Stimulated activated CD8-positive, alpha-beta memory T cell treated with anti-CD3 and anti-CD28 coated beads, Interleukin-15, amount 100 ng/mL, for 4 hours (primary cell): ENCODE data around the gene ZNF865.

Experiments used
- DNase-seq, 2 donors: peaks; one replicate each; pipeline ENCODE4 v3.0.0-alpha.2; 2020; ENCODE audit warnings: low read depth in 2 of 2

The ZNF865 gene

DNA sequence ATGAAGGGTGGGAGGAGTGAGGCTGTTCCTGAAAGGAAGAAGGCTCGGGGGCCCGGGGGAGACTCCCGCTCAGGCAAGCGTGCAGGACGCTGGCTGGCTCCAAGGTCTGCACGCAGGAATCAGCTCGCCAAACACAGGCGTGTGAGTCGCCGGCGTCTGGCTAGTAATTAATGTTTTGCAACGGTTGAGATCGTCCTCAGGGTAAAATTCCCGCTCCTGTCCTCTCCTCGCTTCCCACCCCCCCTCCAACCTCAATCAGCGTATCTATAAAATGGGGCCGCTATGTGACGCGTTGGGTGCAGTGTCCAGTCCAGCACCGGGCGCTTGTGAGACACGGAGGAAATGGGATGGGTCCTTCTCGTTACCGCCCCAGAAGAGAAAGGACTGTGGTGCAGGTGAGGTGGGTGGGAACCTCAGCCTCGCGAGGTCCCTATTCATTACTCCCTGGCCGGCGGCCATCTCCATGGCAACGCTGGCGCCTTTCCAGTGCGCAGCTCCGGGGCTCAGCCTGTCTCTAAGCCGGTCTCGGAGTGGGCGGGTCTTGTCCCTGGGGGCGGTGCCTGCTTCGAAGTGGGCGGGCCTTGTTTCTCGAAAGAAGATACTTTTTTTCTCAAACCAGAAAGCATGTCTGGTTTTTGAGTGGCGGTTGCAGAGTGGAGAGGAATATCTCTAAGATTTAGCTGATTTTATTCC is 18.3 kb upstream of the ZNF865 start:
- DNase-seq, result peak; percentile 70 to 84

DNA sequence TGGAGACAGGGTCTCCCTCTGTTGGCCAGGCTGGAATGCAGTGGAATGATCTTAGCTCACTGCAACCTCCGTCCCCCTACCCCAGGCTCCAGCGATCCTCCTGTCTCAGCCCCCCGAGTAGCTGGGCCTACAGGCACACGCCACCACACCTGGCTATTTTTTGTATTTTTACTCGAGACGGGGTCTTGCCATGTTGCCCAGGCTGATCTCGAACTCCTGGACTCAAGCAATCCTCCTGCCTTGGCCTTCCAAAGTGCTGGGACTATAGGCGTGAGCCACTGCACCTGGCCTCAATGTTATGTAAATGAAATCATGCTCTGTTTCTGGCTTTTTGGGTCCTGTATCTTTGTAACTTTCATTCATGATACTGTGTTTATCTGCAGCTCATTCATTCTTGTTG is 16.7 kb upstream of the ZNF865 start:
- no peak for DNase-seq

DNA sequence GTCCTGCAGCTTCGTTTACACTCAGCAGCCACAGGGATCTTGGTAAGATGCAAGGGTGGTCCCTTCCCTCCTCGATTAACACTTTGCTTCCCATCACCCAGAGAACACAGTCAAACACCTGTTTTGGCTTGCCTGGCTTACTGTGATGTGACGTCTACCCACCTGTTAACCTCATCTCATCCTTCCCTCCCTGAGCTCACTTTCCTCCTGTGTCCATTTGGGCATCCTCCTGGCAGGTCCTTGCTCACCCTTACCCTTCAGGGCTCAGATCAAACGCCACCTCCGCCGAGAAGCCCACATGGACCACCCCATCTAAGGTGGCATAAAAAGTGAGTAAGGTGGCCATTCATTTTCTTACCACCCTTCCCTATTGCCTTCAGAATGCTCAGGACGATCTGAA is 15.3 kb upstream of the ZNF865 start:
- DNase-seq, result no peak

DNA sequence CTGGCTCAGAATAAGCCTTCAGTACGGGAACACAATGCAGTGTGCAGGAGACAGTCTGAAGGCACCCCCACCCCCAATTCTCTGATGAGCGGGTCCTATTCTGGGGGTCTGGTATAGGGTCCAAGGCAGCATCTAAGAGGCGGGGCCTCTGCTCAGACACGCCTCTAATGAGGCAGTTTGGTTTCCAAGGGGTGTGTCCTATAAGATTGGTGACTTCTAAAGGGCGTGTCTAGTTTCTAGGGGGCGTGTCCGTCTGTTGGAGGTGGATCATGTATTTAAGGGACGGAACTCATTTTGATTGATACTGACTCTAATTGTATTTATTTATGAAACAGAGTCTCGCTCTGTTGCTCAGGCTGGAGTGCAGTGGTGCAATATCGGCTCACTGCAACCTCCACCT is 14.8 kb upstream of the ZNF865 start:
- DNase-seq, result no peak

DNA sequence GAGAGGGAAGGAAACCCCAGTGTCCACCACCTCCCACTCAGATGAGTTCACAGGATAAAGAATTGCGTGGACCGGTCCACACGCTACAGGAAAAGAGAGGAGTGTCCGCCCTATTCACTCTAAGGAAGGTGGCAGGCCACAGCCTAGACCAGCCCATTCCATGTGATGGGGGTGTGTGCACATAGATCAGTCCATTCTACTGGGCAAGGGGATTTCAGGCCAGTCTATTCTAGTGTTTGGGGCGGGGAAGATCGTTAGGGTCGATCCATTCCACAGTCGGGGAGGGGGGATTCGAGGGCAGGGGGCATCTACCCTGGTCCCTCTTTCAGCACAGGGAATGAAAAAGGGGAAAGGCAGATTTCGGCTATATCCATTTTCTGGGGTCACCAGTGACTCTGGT is 13.9 kb upstream of the ZNF865 start:
- DNase-seq, result no peak

DNA sequence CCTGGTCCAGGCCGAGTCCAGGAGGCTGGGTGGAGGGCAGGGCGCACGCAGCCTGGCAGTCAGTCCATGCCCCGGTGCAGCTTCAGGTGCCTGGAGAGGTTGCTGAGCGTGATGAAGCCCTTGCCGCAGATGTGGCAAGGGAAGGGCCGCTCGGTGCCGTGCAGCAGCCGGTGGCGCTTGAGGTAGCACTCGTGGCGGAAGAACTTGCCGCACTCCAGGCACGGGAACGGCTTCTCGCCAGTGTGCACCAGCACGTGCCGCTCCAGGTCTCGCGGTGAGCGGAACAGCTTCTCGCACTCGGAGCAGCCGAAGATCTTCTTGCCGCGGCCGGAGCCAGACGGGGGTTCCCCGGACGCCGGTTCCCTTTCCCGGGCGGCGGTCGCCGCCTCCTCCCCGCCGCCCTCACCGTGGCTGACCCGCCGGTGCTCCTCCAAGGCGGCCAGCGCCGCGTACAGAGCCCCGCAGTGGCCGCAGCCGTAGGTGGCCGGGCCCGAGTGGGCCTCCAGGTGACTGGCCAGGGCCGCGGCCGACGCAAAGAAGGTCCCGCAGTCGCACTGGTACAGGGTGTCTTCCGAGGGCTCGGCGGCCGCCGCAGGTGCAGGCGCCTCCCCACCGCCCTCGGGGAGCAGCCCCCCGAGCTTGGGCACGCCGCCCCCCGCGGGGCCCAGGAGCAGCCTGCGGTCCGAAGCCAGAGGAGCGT is 12.9 kb upstream of the ZNF865 start:
- DNase-seq, result no peak

DNA sequence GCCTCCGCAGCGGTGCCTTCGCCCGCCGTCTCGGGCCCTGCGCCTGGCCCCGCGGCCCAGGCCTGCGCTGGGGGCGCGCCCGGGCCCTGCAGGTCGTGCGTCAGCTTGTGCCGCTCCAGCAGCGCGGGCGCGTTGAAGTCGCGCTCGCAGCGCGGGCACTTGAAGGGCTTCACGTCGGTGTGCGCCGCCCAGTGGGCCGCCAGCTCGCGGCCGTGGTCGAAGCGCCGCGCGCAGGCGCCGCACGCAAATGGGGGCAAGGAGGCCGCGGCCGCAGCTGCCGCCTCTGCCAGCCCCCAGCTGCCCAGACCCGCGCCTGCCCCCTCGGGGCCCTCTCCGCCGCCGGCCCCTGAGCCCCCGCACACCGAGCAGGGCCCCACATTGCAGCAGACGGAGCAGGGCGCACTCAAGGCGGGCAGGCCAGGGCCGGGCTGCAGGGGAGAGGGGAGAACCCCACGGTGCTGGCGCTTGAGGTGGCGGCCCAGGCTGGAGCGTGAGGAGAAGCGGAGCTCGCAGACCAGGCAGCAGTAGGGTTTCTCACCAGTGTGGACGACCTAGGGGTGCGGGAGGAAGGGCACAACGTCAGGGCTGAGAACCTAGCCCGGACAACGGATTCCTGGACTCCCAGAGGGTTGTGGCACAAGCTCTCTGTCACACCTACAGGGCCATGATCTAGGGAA is 12.2 kb upstream of the ZNF865 start:
- DNase-seq, result no peak

DNA sequence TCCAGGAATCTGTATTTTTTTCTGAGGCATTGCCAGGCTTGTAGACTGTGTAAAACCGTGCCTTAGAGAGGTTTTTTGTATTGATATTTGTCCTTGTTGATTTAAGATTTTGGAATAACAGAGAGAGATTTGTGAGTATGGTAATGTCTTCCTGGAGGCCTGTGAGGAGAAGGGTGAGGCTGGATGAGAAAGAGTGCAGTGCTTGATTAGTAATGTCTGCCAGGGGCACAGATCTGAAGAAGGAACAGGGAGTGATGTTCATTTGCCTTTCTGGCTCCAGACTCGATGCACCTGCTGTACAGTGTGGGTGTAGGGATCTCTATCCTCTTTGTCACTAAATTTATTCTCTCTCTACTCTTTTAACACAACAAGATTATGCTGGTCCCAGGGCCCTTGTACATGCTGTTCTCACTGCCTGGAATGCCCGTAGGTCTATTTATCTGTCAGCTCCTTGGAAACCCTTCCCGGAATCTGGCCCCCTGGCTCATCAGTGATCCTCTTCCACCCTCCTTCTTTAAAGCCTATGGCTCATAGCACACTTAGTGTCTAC is 10.4 kb upstream of the ZNF865 start:
- DNase-seq, result no peak

DNA sequence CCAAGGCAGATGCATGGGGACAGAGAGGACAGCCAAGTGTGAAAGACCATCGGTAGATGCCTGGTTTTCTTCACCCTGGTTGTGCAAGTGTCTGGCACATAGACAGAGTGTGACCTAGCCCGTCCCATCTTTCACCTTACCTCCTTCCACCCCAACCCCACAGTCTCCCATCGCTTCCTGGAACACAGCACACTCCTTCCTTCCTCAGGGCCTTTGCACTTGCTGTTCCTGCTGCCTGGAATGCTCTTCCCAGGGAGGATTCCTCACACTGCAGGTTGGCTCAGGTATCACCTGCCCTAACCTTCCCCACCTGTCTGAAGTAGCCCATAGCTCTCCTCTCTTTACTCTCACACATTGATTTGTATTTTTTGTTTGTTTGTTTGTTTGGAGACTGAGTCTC is 9.1 kb upstream of the ZNF865 start:
- DNase-seq, result no peak

DNA sequence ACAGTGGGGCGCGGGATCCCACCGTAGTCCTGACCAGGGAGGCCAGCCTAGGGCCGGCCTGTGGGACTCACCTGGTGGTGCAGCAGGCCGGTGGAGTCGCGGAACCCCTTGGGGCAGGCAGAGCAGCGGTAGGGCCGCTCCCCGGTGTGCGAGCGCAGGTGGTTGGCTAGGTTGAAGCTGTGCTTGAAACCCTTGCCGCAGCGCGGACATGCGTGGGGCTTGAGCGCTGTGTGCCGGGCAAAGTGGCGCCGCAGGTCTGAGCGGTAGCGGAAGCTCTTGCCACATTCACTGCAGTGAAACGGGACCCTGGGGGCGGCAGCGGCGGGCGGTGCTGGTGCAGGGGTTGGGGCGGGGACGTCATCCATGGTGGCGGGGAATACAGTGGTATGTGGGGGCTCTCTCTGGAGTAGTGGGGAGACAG is 7.9 kb upstream of the ZNF865 start:
- DNase-seq, result no peak

DNA sequence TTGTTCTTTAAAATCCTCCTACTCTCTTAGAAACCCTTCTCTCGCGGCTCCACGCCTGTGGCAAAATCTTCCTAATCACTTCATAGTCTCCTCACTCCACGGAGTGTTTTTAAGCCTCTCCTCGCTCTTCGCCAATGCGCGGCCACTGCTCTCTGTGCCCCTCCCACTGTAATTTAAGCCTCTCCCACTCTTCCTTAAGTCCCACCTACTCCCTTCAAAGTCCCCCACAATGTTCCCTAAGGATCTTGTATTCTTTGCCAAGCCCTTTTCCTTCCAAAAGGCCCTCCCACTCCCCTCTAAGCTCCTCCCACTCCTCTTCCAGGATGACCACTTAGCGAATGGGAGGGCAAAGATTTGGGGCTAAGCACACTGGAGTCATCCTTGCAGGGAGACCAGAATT is 7.4 kb upstream of the ZNF865 start:
- no peak for DNase-seq

DNA sequence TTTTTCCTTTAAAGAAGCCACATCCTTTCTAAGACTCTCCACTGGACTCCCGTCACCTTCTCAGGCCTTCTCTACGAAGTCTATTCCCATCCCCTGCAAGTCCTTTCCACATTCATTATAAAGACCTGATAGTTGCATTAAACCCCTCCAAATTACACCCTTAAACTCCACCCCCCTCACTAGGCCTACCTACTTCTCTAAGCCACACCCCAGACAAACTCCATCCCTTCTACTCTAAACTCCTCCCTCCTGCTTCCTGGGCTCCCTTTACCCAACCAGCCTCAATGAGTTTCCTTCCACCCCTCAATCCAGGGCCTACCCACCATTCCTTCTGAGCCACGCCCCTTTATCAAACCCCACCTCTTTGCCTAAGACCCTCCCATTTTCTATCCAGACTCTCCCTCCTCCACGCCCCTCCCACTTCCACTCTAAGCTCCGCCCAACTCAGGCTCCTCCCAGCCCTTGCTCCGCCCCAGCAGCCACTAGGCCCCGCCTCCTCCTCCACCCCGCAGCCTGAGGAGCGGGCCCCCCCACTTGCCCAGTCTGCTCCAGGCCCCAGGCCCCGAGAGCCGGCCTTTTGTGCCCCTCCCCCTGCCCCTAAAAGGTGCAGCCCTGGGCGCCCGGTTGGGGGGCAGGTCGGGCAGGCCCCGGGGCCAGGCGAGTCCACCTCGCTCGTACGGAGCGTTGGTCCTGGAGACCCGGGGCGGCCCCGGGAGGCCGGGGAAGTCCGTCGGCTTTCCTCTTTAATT is 6.6 kb upstream of the ZNF865 start:
- DNase-seq, result peak; percentile 80 to 87

DNA sequence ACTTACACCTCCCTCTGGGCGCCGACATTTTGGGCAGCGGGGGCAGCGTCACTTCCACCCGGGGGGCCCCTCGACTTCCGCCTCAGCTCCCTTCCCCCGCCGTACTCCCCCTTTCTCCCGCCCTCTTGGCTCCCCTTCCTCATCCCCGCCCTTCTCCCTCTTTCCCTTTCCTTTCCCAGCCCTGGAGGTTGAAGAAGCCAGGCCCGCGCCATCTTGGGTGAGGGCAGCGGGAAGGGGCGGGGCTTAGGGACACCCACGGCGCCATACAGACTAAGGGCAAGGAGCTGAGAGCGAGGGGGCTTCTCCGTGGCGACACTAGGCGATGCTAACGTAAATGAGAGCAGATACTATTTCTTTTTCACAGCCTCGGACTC is 6.0 kb upstream of the ZNF865 start, which contains the start of gene FIZ1:
Gene FIZ1 (minus strand): TSS at position 50 of the 374 bp plus-strand sequence. CDS start 1,652 bp downstream, outside the sequence.
- peak; percentile 91 for DNase-seq

DNA sequence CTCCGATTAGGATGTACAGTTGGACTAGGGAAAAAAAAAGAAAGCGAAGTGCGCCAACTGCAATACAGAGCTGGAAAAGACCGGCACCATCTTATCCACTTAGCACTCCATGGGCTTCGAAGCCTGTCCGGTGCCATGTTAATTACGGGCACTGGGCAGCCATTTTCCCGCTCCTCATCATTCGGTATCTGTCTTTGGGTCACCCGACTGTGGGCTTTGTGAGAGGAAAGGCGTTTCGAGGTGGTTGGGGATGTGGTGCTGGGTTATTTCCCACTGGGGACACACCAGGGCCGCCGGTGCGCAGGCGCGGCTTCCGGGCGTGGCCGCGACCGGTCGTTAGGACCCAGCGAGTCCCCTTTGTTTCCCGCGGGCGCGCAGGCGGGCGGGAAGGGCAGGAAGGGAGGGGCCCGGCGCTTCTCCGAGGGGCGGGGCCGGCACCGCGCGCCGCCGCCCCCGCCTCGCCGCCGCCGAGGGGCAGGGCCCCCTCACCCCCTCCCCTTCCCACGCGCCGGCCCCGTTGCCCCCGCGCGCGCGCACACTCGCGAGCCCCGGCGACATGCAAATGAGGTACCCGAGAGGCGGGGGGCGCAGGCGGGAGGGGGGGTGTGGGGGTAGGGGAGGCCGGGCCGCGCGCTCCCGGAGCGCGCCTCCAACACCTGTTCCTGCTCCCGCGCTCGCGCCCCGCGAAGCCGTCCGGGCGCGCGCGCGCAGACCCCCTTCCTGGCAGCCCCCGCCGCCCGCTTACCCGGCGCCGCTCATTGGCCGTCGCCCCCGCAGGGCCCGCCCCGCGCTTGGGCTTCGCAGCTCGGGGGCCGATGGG is 5.4 kb upstream of the ZNF865 start, which contains the start of gene ZNF524:
Gene ZNF524 (plus strand): TSS at position 447 of the 820 bp plus-strand sequence. CDS start 1,825 bp downstream, outside the sequence.
- DNase-seq, result peak; percentile 70 to 78

DNA sequence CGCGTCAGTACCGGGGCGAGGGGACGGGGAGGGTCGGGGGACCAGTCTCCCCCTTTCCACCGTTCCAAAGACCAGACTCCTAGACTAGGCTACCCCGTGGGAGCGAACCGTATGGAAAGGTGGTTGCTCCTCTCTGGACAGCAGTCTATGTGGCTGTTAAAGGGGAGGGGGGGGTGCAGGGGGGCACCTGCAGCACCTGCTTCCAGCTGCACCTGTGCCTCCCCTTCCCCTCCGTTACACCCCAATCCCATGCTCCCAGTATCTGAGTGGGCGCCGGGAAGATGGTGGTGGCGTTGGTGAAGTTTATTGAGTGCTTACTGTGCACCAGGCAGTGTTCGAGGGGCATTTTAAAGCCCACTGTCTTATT is 4.8 kb upstream of the ZNF865 start:
- no peak for DNase-seq

DNA sequence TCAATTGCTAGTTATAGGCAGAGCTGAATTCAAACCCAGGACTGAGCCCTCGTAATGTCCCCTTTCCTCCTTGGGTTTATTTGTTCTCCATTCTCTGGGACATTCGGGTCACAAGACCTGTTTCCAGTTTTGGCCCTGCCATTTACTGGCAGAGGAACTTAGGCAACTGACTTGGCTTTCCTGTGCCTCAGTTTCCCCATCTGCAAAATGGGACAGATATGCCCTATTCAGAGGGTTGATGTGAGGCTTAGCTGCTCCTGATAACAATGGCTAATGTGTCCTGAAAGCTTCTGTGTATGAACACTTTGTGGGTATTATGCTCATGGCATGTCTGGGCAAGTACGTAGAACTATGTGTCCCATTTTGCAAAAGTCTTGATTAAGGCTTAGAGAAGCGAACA is 4.4 kb upstream of the ZNF865 start:
- no peak for DNase-seq

DNA sequence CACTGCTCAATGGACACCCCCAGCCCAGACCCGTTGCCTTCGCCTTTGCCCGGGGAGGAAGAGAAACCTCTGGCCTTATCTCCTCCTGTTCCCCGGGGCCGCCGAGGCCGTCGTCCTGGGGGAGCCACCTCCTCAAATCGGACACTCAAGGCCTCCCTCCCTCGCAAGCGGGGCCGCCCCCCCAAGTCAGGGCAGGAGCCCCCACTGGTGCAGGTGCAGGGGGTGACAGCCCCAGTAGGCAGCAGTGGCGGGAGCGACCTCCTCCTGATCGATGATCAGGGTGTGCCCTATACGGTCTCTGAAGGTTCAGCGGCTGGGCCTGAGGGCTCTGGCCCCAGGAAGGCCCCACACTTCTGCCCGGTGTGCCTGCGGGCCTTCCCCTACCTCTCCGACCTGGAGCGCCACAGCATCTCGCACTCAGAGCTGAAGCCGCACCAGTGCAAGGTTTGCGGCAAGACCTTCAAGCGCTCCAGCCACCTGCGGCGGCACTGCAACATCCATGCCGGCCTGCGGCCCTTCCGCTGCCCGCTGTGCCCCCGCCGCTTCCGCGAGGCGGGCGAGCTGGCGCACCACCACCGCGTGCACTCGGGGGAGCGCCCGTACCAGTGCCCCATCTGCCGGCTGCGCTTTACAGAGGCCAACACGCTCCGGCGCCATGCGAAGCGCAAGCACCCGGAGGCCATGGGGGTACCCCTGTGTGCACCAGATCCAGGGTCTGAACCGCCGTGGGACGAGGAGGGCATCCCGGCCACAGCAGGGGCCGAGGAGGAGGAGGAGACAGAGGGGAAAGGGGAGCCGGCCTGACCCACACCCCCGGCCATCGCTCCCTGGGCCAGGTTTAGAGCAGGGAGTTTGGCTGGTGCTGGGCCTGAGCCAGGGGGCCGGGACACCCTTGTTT is 3.1 kb upstream of the ZNF865 start:
- DNase-seq, result no peak

DNA sequence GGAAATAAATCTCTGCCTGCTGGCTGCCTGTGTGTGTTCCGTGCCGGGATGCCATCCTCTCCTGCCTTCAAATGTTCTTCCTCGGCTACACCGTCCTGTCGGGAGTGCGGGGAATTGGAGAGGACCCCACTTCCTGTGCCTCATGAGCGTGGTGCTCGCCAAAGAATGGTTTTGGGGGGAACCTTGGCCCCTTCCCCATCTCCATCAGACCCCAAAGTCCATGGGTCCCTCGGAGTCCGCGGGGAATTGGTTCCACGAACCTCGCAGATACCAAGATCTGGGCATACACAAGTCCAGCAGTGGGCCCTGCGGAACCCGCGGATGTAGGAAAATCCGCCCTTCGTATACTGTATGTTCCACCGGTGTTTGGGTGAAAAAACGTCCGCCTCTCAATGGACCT is 2.3 kb upstream of the ZNF865 start:
- no peak for DNase-seq

DNA sequence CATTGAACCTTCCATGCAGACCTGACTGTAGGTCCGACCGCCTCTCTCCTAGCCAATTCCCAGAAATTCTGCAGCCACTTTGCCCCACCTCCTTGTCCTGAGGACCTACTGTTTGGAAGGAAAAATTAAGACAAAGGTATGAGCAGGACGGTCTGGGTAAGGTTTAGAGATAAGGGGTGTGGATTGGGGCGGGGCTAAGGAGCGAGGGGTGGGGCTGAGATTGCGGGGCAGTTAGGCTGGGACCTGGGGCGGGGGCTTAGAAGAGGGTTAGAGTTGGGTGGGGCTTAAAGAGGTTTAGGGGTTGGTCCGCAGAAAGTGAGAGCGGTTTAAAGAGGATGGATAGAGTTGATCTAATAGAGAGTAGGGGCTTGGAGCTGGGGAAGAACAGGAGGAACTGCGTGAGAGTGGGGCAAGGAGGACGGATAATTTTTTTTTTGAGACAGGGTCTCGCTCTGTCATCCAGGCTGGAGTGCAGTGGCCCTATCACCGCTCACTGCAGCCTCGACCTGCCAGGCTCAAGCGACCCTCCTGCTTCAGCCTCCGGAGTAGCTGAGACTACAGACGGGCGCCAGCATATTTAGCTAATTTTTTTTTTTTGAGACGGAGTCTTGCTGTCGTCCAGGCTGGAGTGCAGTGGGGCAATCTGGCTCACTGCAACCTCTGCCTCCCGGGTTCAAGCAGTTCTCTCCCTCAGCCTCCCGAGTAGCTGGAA is 1.7 kb upstream of the ZNF865 start:
- no peak for DNase-seq
